Progenitor cell of endocrine pancreas (in vitro differentiated cells): Measurements from ENCODE around the gene GIPC1. TPM values are rescaled to one million over a fixed set of nuclear protein-coding genes. Genes with fewer than 3 reads are reported as not detected.

Source experiments
- DNase-seq: peaks from one replicate; pipeline ENCODE4 v3.0.0; 2021; ENCODE audit warnings: low spot score; ENCODE audit not compliant: unreplicated experiment
- H3K27ac Mint-ChIP-seq: 2 replicates; pipeline ENCODE4 v1.8.0; 2021; ENCODE audit warnings: mild to moderate bottlenecking, moderate library complexity, mixed read lengths
- H3K27me3 Mint-ChIP-seq: 2 replicates; pipeline ENCODE4 v1.8.0; 2021; ENCODE audit warnings: mixed read lengths
- H3K36me3 Mint-ChIP-seq: 2 replicates; pipeline ENCODE4 v1.8.0; 2022; ENCODE audit warnings: mixed read lengths; ENCODE audit not compliant: insufficient read depth
- H3K4me1 Mint-ChIP-seq: 2 replicates; pipeline ENCODE4 v1.8.0; 2021; ENCODE audit warnings: low read depth, mixed read lengths
- H3K4me3 Mint-ChIP-seq: 2 replicates; pipeline ENCODE4 v1.8.0; 2021; ENCODE audit warnings: low read depth, mild to moderate bottlenecking, moderate library complexity, mixed read lengths
- H3K9me3 Mint-ChIP-seq: 2 replicates; pipeline ENCODE4 v1.8.0; 2021; ENCODE audit warnings: low read depth, mixed read lengths
- total RNA-seq: library from RNA; stranded (reverse); gene quantifications from 2 replicates; pipeline ENCODE4 v1.2.1, GENCODE V29; 2021
- TF ChIP-seq, protein P1 (sequence below): fragments of 200-600 bp; sonication (generic); IDR thresholded peaks from one replicate; pipeline ENCODE4 v1.5.0; 2021; ENCODE audit warnings: antibody characterized with exemption, mild to moderate bottlenecking; ENCODE audit not compliant: unreplicated experiment

The GIPC1 gene
- total RNA-seq, 1 donor from 2014 or later, result 66.5 TPM

DNA sequence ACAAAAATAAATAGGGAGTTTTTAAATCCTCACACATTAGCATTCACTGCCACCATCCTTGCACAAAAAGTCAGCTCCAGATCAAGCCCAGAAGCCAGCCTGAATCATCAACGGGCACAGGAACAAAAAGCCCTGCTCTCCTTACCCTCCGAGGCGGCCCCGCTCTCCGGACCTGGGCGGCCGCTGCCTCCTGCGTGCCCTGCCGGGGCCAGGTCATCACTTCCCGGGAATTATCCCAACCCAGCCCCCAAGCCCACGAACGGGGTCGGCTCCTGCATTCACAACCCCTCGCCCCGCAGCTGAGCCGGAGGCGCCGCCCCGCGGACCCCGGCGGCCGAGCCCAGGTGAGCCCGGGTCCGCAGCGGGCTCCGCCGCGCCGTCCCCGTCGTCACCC, 21.5 kb upstream of the GIPC1 start:
- Mint-ChIP-seq H3K9me3 (no peaks in the 10 kb centered on the region), H3K36me3 (peaks cover 20% of the 10 kb centered on the region), H3K4me1 (peaks cover 36% of the 10 kb centered on the region), H3K4me3 (peak overlapping the region; percentile 91), H3K27ac (peak overlapping the region; percentile 85), H3K27me3 (no peaks in the 10 kb centered on the region)
- TF ChIP-seq, protein P1, sequence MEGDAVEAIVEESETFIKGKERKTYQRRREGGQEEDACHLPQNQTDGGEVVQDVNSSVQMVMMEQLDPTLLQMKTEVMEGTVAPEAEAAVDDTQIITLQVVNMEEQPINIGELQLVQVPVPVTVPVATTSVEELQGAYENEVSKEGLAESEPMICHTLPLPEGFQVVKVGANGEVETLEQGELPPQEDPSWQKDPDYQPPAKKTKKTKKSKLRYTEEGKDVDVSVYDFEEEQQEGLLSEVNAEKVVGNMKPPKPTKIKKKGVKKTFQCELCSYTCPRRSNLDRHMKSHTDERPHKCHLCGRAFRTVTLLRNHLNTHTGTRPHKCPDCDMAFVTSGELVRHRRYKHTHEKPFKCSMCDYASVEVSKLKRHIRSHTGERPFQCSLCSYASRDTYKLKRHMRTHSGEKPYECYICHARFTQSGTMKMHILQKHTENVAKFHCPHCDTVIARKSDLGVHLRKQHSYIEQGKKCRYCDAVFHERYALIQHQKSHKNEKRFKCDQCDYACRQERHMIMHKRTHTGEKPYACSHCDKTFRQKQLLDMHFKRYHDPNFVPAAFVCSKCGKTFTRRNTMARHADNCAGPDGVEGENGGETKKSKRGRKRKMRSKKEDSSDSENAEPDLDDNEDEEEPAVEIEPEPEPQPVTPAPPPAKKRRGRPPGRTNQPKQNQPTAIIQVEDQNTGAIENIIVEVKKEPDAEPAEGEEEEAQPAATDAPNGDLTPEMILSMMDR, result no peak
- DNase-seq, result no peak

DNA sequence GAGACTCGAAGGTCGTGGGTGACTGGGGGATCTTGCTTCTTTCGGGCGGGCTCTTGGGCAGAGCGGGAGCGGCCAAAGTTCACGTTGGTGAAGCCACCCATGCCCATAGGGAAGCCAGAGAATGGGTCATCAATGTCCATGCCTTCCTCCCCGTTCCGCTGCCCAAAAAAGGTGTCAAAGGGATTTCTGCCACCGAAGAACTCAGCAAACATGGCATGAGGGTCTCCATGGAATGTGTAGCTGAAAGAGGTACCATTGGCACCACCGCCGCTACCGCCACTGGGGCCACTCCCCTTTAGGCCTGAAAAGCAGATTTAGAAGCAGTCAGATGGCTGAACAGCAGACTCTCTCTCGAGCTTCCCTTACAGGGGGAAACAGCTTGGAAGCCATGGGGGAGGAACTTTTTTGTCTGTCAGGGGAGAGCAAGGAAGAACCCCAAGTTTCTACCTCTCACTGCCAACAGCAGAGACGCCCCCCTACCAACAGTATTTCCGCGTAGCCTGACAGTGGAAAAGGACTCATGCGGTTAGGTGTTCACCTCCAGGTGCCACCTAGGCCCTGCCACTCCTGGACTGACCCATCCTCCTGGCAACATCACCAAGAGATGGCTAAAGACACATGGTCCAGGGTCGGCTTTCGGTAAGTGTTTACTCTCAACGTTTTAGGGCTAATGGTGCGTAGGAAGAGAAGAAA, 21.0 kb upstream of the GIPC1 start:
- peaks cover 31% of the 10 kb centered on the region for H3K4me1 Mint-ChIP-seq
- H3K27ac Mint-ChIP-seq, result peak overlapping the region; percentile 85
- no peaks in the 10 kb centered on the region for H3K27me3 Mint-ChIP-seq
- no peak for DNase-seq
- H3K36me3 Mint-ChIP-seq, result peaks cover 20% of the 10 kb centered on the region
- TF ChIP-seq, protein P1, result no peak
- peak overlapping the region; percentile 91 for H3K4me3 Mint-ChIP-seq
- no peaks in the 10 kb centered on the region for H3K9me3 Mint-ChIP-seq

DNA sequence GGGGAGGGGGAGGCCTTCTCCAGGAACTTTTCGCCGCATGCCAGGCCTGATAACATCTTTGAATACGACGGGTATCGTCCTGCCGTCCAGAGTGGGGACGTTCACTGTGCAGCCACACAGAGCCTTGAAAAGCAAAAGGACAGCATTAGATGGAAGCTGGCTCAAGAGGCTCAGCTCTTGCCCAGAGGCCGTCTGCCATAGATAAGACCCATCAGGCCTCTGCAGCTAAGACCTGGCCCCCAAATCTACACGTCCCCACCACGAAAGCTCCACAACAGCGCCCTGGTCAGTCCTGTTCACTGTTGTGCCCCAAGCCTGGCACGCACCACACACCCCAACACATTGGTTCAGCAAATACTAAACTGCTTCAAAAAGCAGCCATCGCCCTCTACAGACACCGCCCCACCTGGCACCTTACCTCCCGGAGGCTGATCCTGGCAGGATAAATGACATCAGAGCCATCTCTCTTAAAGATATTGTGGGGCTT, 20.2 kb upstream of the GIPC1 start:
- Mint-ChIP-seq H3K4me3 (peak overlapping the region; percentile 91), H3K4me1 (peaks cover 31% of the 10 kb centered on the region), H3K27me3 (no peaks in the 10 kb centered on the region), H3K36me3 (peaks cover 20% of the 10 kb centered on the region), H3K27ac (peak overlapping the region; percentile 38), H3K9me3 (no peaks in the 10 kb centered on the region)
- TF ChIP-seq, protein P1, result no peak
- DNase-seq, result no peak

DNA sequence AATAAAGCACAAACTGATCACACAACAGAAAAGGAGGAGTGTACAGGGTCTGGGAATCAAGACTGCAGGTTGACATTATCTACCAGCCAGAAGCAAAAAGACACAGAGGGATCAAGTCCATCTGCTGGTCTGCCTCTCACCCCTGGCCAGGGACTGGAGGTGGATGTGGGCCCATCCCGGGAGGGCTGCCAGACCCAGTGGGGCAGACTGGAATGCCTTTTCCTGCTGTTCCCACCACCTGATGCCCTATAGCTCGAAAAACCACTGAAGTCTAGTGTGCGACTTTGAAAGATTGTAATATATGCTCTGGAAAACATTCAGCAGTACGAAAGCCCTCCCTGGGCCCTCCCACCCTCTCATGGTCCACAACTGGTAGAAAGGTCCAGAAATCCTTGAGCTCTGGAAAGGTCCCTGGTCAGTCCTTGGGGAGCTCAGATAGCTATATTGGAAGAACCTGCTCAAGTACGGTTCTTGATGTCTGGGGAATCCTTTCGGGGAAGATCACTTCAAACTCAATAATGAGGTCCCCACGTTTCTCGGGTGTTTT, 19.6 kb upstream of the GIPC1 start:
- TF ChIP-seq, protein P1, result no peak
- no peak for DNase-seq
- Mint-ChIP-seq H3K9me3 (no peaks in the 10 kb centered on the region), H3K36me3 (peaks cover 20% of the 10 kb centered on the region), H3K4me1 (peaks cover 32% of the 10 kb centered on the region), H3K27me3 (no peaks in the 10 kb centered on the region), H3K27ac (peak overlapping the region; percentile 38), H3K4me3 (peak overlapping the region; percentile 91)

DNA sequence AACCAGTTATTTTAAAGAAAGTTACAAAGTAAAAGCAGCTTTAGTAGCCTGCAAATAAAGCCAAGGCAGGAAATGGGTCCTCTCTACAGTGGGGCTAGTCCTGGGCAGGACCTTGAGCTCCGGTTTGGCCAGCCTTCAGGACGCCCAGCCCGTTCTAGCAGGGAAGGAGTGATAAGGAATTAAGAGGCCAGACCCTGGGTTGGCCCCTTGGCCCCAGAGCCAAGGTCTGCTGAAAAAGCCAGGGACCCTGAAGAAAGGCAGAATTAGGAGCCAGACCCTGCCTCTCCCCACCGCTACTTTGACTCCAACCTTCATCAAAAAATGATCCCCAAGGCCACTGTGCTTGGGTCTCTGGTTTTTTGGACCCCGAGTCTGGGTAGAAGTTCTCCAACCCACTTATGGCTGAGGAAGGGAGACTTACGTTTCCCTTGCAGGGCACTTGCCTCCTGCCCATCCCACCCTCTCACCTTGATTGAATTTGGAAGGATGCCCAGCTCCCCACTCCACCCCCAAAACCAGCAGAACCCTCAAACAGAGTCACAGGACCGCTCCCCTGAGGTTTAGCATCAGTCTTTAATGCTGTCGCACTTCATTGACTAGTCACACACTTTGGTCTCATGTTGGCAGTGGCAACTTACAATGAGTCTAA, 18.4 kb upstream of the GIPC1 start:
- Mint-ChIP-seq H3K4me3 (peak overlapping the region; percentile 66), H3K4me1 (peaks cover 37% of the 10 kb centered on the region), H3K9me3 (no peaks in the 10 kb centered on the region), H3K27ac (peak overlapping the region; percentile 41), H3K36me3 (peaks cover 20% of the 10 kb centered on the region), H3K27me3 (no peaks in the 10 kb centered on the region)
- no peak for DNase-seq
- TF ChIP-seq, protein P1, result no peak
